OCI-M1 (cell line): ENCODE data around the gene CCR8.

ENCODE experiments used
- DNase-seq: peaks from one replicate; lab custom pipeline; 2025; lab: John Stamatoyannopoulos, UW

CCR8 gene, protein sequence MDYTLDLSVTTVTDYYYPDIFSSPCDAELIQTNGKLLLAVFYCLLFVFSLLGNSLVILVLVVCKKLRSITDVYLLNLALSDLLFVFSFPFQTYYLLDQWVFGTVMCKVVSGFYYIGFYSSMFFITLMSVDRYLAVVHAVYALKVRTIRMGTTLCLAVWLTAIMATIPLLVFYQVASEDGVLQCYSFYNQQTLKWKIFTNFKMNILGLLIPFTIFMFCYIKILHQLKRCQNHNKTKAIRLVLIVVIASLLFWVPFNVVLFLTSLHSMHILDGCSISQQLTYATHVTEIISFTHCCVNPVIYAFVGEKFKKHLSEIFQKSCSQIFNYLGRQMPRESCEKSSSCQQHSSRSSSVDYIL

DNA sequence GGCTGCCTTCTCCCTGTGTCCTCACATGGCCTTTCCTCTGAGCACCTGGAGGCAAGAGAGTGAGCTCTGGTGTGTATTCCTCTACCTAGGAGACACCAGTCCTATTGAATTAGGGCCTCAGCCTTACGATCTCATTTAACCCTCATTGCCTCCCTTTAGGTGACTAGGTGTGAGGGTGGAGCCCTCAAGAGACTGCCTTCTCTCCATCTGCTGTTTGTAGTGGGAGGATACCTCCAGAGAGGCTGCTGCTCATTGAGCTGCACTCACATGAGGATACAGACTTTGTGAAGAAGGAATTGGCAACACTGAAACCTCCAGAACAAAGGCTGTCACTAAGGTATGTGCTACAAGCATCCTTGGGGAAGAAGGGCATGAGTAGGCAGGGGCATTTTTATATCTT is at the start of gene CCR8:
Gene CCR8 (plus strand): TSS at position 217 of the 400 bp plus-strand sequence. CDS start 2,623 bp downstream, outside the sequence.
- no peak for DNase-seq

GRCh38 chr3:39279745-39280517 is 49.6 kb upstream of the CCR8 start, which contains the start of gene CX3CR1:
Gene CX3CR1, minus strand, starts transcription at chr3:39280036. Its CDS starts 13,527 bp downstream, at chr3:39266509.
- DNase-seq = peak; percentile 22

GRCh38 chr3:39280571-39280970 is 48.9 kb upstream of the CCR8 start:
- DNase-seq = no peak

DNA sequence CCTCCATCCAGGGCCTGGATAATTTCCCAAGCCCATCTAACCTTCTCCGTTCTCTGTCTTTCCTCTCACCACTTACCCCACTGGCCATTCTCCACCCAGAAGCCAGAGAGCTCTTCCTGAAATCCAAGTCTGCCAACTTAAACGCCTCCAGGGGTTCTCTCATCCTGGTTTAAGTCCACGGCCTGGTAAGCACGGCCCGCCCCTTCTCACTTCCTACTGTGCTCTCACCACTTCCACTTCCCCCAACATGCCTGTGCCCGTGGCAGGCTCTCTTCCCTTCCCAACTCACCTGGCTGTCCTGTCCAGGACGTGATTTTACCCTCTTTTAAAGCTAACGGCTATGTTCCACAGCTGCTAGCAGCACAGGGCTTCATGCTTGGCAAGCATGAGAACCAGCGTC is 48.0 kb upstream of the CCR8 start:
- no peak for DNase-seq

DNA sequence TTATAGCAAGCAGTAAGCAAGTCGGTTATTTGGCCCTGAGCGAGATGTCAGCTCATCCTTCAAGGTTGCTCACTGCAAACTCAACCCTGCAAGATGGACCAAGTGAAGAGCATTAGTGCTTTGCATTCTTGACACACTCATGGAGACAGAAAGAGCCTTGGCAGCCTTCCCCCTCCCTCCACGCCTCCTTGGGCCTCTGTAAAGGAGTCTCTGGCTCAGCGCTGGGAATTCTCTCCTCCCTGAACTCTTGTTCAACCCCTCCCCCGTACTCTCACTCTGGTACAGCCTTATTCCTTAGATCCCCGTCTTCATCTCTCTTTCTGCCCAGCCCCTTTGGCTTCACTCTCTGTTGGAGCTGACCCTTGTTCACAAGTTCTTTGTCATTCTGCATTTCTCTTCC is 47.5 kb upstream of the CCR8 start:
- no peak for DNase-seq

DNA sequence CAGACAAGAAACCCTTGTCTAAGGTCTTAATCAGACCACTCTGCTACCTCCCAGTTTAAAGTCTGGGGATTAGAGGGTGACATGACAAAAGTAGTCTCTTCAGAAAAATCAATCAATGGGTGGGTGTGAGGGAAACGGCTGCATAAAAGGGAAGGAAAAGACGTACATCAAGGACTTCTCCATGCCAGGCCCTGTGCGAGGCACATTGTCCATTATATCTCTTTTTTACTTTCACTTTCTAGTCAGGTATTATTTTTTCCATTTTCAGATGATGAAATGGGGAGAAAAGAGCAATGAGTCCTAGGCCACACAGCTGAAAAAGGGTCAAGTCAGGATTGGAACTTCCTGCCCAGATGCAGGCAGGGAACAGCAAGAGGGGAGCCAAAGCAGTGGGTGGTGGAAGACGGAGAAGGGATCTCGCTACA is 45.0 kb upstream of the CCR8 start:
- peak; percentile 79 for DNase-seq

- DNase-seq = peak; percentile 43
These were observed 44.2 kb upstream of the CCR8 start for GRCh38 chr3:39285332-39285731.

- DNase-seq = peak; percentile 47
These were observed 42.7 kb upstream of the CCR8 start for GRCh38 chr3:39286771-39287170.

DNA sequence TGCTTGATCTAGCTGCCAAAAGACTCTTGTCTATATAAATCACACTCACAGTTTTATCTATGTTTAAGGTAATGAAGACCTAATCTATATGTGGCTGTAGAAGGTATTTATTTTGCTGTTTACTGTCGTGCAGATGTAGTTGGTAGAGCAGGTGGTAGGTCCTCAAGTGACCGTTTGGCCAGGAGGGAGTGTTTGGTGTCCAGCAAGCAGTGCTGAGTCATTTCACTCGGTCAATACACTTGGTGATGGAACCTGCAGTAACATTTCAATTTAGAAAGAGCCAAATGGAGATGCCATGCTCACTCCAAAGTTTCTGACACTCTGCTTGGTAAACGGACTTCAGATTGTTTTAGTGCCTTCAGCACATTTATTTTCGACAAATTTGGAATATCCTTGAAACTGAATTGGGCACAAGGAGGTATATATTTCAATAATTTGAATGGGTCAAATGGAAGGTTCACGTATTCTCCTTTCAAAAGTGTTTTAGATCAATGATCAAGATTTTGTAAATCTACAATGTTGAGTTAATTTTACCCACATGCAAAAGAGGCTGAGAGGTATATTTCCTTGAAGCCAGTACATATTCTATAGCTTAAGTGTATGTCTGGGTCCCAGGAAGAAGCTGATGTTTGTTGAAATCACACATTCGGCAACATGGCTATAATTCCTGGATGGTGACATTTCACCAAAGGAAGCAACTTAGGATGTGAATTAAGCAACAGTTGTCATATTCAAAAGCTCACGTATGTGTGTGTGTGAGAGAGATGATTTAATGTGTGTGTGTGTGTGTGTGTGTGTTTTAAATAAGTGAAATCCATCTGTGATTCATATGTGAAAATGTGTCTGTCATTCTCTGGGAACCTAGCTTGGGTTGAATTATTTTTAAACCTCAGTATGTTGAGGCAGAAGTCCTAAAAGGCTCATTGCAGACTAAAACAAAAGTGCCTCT is 42.0 kb upstream of the CCR8 start:
- peak; percentile 69 for DNase-seq

GRCh38 chr3:39288300-39288808 is 41.2 kb upstream of the CCR8 start:
- DNase-seq = peak; percentile 91

DNA sequence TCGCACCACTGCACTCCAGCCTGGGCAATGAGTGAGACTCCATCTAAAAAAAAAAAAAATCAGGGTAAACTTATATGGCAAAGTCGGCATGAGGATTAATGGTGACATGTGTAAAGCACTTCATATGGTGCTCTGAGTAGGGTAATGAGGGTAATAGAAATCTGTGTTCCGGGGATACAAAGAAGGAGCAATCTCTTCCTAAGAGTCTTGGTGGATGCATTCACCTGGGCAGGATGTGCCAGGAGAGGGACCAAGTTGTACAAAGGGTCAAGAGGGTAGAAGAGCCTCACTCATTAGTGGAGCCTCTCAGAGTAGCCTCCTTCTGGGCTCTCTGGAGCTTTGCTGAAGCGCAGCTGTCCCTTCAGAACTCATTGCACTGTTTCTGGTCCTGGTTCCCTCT is 40.4 kb upstream of the CCR8 start:
- DNase-seq = no peak

GRCh38 chr3:39290255-39290654 is 39.3 kb upstream of the CCR8 start:
- DNase-seq = peak; percentile 55

DNA sequence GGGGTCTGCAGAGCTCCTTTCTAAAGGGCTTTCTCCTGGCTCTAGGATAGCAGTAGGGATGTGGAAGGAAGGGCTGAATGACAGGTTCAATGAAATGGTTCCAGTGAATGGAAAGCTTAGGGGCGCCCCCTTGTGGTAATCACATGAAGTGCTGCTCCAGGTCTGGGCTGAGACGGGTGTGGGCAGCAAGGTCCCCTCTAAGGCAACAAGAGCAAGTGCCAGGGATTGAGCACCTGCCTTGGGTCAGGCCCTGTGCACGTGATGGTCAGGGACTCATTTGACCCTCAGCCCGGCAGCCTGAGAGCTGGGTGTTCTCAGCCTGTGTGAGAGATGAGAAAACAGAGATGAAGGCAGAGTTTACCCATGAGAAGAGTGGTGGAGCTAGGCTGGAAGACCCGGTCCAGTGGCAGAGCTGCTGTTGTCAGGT is 37.6 kb upstream of the CCR8 start:
- peak; percentile 84 for DNase-seq

DNA sequence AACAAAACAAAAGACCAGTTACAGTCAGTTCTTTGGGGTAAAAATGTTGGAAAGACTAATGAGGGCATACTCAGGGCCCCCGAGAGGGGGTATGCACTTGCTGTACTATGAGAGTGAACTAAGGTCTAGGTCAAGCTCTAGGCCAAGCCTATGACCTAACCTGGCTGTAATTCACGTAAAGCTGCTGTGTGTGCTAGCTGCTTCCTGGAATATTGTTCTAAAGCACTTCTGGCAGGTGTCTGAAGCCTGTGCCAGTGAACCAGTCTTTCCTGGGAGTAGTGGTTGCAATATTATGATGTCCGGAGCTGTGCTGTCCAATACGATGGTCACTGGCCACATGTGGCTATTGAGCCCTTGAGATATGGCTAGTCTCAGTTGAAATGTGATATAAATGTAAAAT is 36.5 kb upstream of the CCR8 start:
- DNase-seq = no peak

- no peak for DNase-seq
These were observed 34.9 kb upstream of the CCR8 start for GRCh38 chr3:39294446-39295183.

GRCh38 chr3:39295184-39295775 is 34.2 kb upstream of the CCR8 start:
- DNase-seq = no peak

- no peak for DNase-seq
These were observed 33.1 kb upstream of the CCR8 start for GRCh38 chr3:39296197-39297077.

GRCh38 chr3:39299279-39299678 is 30.2 kb upstream of the CCR8 start:
- peak; percentile 27 for DNase-seq

DNA sequence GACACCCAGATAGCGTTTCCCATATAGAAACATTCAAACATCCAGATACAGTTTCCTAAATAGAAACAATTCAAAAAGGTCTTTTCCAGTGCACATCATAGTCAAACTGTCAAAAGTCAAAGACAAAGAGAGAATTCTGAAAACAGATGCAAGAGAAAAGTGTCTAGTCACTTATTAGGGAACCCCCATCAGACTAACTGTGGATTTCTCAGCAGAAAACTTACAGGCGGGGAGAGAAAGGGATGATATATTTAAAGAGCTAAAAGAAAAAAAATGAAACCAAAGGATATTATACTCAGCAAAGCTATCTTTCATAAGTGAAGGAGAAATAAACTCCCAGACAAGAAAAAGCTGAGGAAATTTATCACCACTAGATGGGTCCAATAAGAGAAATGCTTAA is 27.3 kb upstream of the CCR8 start:
- no peak for DNase-seq

DNA sequence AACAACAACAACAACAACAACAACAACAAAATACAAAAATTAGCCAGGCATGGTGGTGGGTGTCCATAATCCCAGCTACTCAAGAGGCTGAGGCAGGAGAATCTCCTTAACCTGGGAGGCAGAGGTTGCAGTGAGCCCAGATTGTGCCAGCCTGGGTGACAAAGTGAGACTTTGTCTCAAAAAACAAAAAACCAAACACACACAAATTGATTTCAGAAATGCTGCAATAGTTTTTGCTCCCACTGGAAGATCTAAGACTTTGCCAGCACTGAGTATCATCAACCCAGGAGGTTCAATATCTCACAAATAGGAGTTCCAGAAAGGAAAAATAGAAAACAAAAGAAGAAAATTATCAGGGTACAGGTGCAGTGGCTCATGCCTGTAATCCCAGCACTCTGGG is 16.2 kb upstream of the CCR8 start:
- DNase-seq = no peak
